ENCODE data around the gene SDR42E1.

GRCh38 chr16:82008957-82009592 lies 2.2 kb downstream of the SDR42E1 start:
- no peak for TF ChIP-seq YY1 (IDR thresholded peaks at IDR 0.05; ENCODE audit: insufficient read depth, insufficient read length)
- no peak for TF ChIP-seq ZNF274 (IDR thresholded peaks at IDR 0.05; ENCODE audit: low read depth, low read length)
- no peak for TF ChIP-seq SUZ12 (IDR thresholded peaks at IDR 0.05; ENCODE audit: extremely low read depth, insufficient read depth, insufficient read length)

Data from NT2/D1 (cell line).